HepG2 (cell line): ENCODE measurements around the gene CAB39. TPM values are rescaled to one million over a fixed set of nuclear protein-coding genes. Genes with fewer than 3 reads are reported as not detected.

Experiments
- ATAC-seq: fragments of 200-7000 bp; cut with Tn5 transposase; 3 replicates; pipeline ENCODE4 v1.9.1; 2020; ENCODE audit warnings: mild to moderate bottlenecking, moderate library complexity
- BruUV-seq: library from RNA; stranded (reverse); fragments of 400-500 nt; replicated peaks from 2 replicates; lab custom pipeline; 2021; lab: Mats Ljungman, UMichigan
- CTCF ChIA-PET: fragments of 300-600 bp; formaldehyde crosslinking; extraction: SDS; loops from one replicate; lab custom pipeline; 2021; ENCODE audit warnings: low total read pairs, inconsistent platforms, low intra/inter-chr PET ratio; lab: Yijun Ruan, JAX
- POLR2A ChIA-PET: fragments of 350-600 bp; sonication (Branson Sonifier 250); formaldehyde crosslinking; loops from one replicate; lab custom pipeline; 2020; ENCODE audit warnings: antibody characterized with exemption, inconsistent platforms; lab: Yijun Ruan, JAX
- DNase-seq: peaks from one replicate; pipeline ENCODE4 v3.0.0-alpha.2; 2015; ENCODE audit warnings: low spot score
- FAIRE-seq: peaks from 3 replicates; lab custom pipeline; 2011; peaks lifted over from hg19 to GRCh38; lab: Jason Lieb, UNC
- H2AFZ ChIP-seq: one replicate; pipeline ENCODE4 v1.6.1; 2011; ENCODE audit warnings: low read length, inconsistent platforms
- H3K27ac ChIP-seq: fragments of 300-600 bp; 3 replicates; pipeline ENCODE4 v1.8.0; 2011; ENCODE audit warnings: mixed run types, mild to moderate bottlenecking, mixed read lengths, low read length, inconsistent platforms; ENCODE audit not compliant: insufficient read depth; ENCODE audit errors: extremely low read length
- H3K27me3 ChIP-seq, 2 experiments: fragments of 200-600 bp in 1 of 2; 2 replicates in 1 of 2; 3 replicates in 1 of 2; pipeline versions ENCODE4 v1.6.0 to v1.8.0; 2011; ENCODE audit warnings: low read length in 2 of 2, mild to moderate bottlenecking in 2 of 2, moderate library complexity in 2 of 2, inconsistent platforms in 1 of 2; ENCODE audit not compliant: insufficient read depth in 2 of 2, control insufficient read depth in 1 of 2
- H3K36me3 ChIP-seq, 2 experiments: fragments of 200-600 bp in 1 of 2; replicated peaks in 1 of 2; 2 replicates in 1 of 2; 3 replicates in 1 of 2; pipeline versions ENCODE4 v1.5.1 to v1.8.0; 2011; ENCODE audit warnings: low read length in 2 of 2, inconsistent platforms in 1 of 2; ENCODE audit not compliant: insufficient read depth in 2 of 2, control insufficient read depth in 1 of 2
- H3K4me1 ChIP-seq: 2 replicates; pipeline ENCODE4 v1.5.1; 2012; ENCODE audit warnings: low read length, inconsistent platforms; ENCODE audit not compliant: insufficient read depth
- H3K4me2 ChIP-seq: 2 replicates; pipeline ENCODE4 v1.6.0; 2011; ENCODE audit warnings: low read depth, low read length, inconsistent platforms
- H3K4me3 ChIP-seq, 3 experiments: fragments of 200-600 bp in 1 of 3; sonication (generic), shearing (Covaris generic) in 1 of 3; replicated peaks in 1 of 3; 2 replicates each; pipeline ENCODE4 v1.5.1; 2011 to 2016; ENCODE audit warnings: low read length in 3 of 3, inconsistent platforms in 2 of 3, low read depth in 2 of 3, mild to moderate bottlenecking in 2 of 3, control low read depth in 1 of 3, mixed read lengths in 1 of 3; ENCODE audit not compliant: insufficient read depth in 1 of 3
- H3K79me2 ChIP-seq: one replicate; pipeline ENCODE4 v1.6.1; 2011; ENCODE audit warnings: low read length, inconsistent platforms; ENCODE audit not compliant: insufficient read depth
- H3K9ac ChIP-seq: 2 replicates; pipeline ENCODE4 v1.6.0; 2011; ENCODE audit warnings: mild to moderate bottlenecking, low read depth, low read length, inconsistent platforms; ENCODE audit not compliant: insufficient read depth
- H3K9me3 ChIP-seq: 2 replicates; pipeline ENCODE4 v1.5.1; 2012; ENCODE audit warnings: mild to moderate bottlenecking, low read length
- H4K20me1 ChIP-seq: 2 replicates; pipeline ENCODE4 v1.6.0; 2011; ENCODE audit warnings: inconsistent platforms, mild to moderate bottlenecking, low read length, moderate library complexity; ENCODE audit not compliant: insufficient read depth
- GFI1 ChIP-seq: sonication (generic); formaldehyde crosslinking; IDR thresholded peaks from 2 replicates; pipeline ENCODE4 v1.5.0; 2020; ENCODE audit warnings: missing genetic modification reagents, mild to moderate bottlenecking, borderline replicate concordance
- MAFF ChIP-seq: IDR thresholded peaks from 2 replicates; pipeline ENCODE4 v1.6.1; 2011; ENCODE audit warnings: low read depth, low read length, improper control_type of control experiment
- MAFK ChIP-seq, 2 experiments: IDR thresholded peaks in 1 of 2; conservative IDR thresholded peaks in 1 of 2; 2 replicates each; pipeline ENCODE4 v1.6.1; 2011; ENCODE audit warnings: improper control_type of control experiment in 2 of 2, low read length in 2 of 2
- NFIC ChIP-seq: IDR thresholded peaks from 2 replicates; pipeline ENCODE4 v1.6.1; 2012; ENCODE audit warnings: mild to moderate bottlenecking, low read length, inconsistent platforms
- POLR2AphosphoS2 ChIP-seq: IDR thresholded peaks from 2 replicates; pipeline ENCODE4 v1.6.1; 2011; ENCODE audit warnings: low read depth, low read length, improper control_type of control experiment
- SSRP1 ChIP-seq: IDR thresholded peaks from 2 replicates; pipeline ENCODE4 v1.6.1; 2016; ENCODE audit warnings: control low read depth
- TBP ChIP-seq: sonication (generic); formaldehyde crosslinking; IDR thresholded peaks from 2 replicates; pipeline ENCODE4 v1.5.0; 2020; ENCODE audit warnings: missing genetic modification reagents
- TOE1 ChIP-seq: sonication (generic); formaldehyde crosslinking; IDR thresholded peaks from 2 replicates; pipeline ENCODE4 v1.4.0; 2020; ENCODE audit warnings: mild to moderate bottlenecking, missing genetic modification reagents
- ZFP91 ChIP-seq: sonication (generic); formaldehyde crosslinking; IDR thresholded peaks from 2 replicates; pipeline ENCODE4 v1.9.0; 2022; ENCODE audit warnings: missing genetic modification reagents, mild to moderate bottlenecking, borderline replicate concordance
- WGBS: methylation state at CpG from one replicate; pipeline ENCODE4 v1.1.6; 2017; ENCODE audit warnings: low lambda C conversion rate; 5-methylcytosine and 5-hydroxymethylcytosine counted together
- in situ Hi-C: cut with HindIII; loops from 2 replicates; pipeline ENCODE4 v1.10.0; 2017; ENCODE audit warnings: low pct_unique_long_range_greater_than_20kb; ENCODE audit not compliant: extremely low pct_ligation_motif_present
- intact Hi-C: fragments of 100-400 bp; cut with micrococcal nuclease; formaldehyde crosslinking; loops from one replicate; pipeline ENCODE4 v1.10.0; 2022; ENCODE audit not compliant: unreplicated experiment
- polyA plus RNA-seq, 8 experiments: library from polyadenylated mRNA; depleted of rRNA in 3 of 8; stranded (reverse) in 7 of 8; unstranded in 1 of 8; fragments of >200 nt; fragmentation: Illumina TruSeq in 4 of 8; extraction: Trizol in 4 of 8; gene quantifications; 2 replicates each; pipeline versions ENCODE4 v1.2.1 to v1.2.3, GENCODE V29; 2011 to 2016; ENCODE audit warnings: low read depth in 4 of 8, missing spikeins in 1 of 8, mixed read lengths in 1 of 8; ENCODE audit not compliant: insufficient read depth in 1 of 8
- total RNA-seq, 5 experiments: library from RNA; depleted of rRNA; stranded (reverse); fragments of >200 nt; fragmentation: Illumina TruSeq; extraction: Trizol; gene quantifications; 2 replicates each; pipeline ENCODE4 v1.2.3, GENCODE V29; 2016; ENCODE audit warnings: low read depth in 1 of 5
- TF ChIP-seq, protein P1 (sequence below): sonication (generic); formaldehyde crosslinking; IDR thresholded peaks from 2 replicates; pipeline ENCODE4 v1.5.1; 2020; ENCODE audit warnings: mild to moderate bottlenecking, moderate library complexity, missing genetic modification reagents

The CAB39 gene
- total and polyA plus RNA-seq, 2 of the 13 experiments (the other 11 are each of a cell fraction or from before 2014, with no cell fraction given) = 19.3 to 45.3 TPM

DNA sequence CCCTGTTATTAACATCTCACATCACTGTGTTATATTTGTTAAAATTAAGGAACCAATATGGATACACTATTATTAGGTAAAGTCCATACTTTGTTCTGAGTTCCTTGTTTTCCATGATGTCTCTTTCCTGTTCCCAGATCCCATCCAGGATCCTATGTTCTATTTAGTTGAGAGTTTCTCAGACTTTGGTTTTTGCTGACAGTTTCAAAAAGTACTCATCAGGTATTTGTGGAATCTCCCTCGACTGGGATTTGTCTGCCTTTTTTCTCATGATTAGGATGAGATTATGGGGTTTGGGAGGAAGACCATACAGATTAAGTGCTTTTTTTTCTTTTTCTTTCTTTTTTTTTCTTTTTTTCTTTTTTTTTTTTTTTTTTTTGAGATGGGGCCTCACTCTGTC lies 112.7 kb downstream of the CAB39 start:
- intact Hi-C loops (no loop called here), in situ Hi-C loops (no loop called here)
- CTCF ChIA-PET = interaction anchor here (3.0 kb wide), 1 partner anchor 24 kb away, joined by 25 read pairs; no protein-coding TSS in a partner anchor
- no peaks in the 10 kb centered on the region for H3K4me1 ChIP-seq
- peak; percentile 67 for TF ChIP-seq MAFF
- TF ChIP-seq SSRP1 (CRISPR knock-in tag) = no peak
- peak; percentile 76 to 77 for TF ChIP-seq MAFK (conservative IDR thresholded peaks at IDR 0.05 in 1 of 2, IDR thresholded peaks at IDR 0.05 in 1 of 2; ENCODE audit: low read length in 2 of 2)
- no peak for TF ChIP-seq TBP (CRISPR knock-in tag)
- no peak for TF ChIP-seq GFI1 (CRISPR knock-in tag)
- no peak for TF ChIP-seq TOE1 (CRISPR knock-in tag)
- TF ChIP-seq NFIC = no peak
- TF ChIP-seq, protein P1, sequence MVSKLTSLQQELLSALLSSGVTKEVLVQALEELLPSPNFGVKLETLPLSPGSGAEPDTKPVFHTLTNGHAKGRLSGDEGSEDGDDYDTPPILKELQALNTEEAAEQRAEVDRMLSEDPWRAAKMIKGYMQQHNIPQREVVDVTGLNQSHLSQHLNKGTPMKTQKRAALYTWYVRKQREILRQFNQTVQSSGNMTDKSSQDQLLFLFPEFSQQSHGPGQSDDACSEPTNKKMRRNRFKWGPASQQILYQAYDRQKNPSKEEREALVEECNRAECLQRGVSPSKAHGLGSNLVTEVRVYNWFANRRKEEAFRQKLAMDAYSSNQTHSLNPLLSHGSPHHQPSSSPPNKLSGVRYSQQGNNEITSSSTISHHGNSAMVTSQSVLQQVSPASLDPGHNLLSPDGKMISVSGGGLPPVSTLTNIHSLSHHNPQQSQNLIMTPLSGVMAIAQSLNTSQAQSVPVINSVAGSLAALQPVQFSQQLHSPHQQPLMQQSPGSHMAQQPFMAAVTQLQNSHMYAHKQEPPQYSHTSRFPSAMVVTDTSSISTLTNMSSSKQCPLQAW (CRISPR knock-in tag) = no peak
- no peak for TF ChIP-seq POLR2AphosphoS2
- TF ChIP-seq ZFP91 = no peak
- H3K27me3 ChIP-seq = peaks cover 2 to 31% of the 10 kb centered on the region in 2 experiments; a peak in 4 of 5 replicates
- no peak for FAIRE-seq
- H3K4me3 ChIP-seq = no peak overlapping the region
- DNase-seq = no peak
- H3K27ac ChIP-seq = no peak overlapping the region
- ATAC-seq = no peak
- no peak overlapping the region for H3K9ac ChIP-seq
- H2AFZ ChIP-seq = no peak overlapping the region
- POLR2A ChIA-PET = no interaction called here
- H3K79me2 ChIP-seq = no peaks in the 10 kb centered on the region
- peaks cover 0 to 2% of the 10 kb centered on the region in 2 experiments; a peak in 1 of 5 replicates for H3K36me3 ChIP-seq
- WGBS = 9% methylated on average over 1 of the region's 1 CpG
- no peak overlapping the region for H3K4me2 ChIP-seq
- no peaks in the 10 kb centered on the region for H4K20me1 ChIP-seq
- H3K9me3 ChIP-seq = peaks cover 5% of the 10 kb centered on the region; the same call in 1 of the 2 replicates
- no TSS peak for BruUV-seq
